ENCODE data around the gene HSBP1L1. TPM values are rescaled to one million over a fixed set of nuclear protein-coding genes. Genes with fewer than 3 reads are reported as not detected.
A peak's percentile ranks its signal among the peaks of the same experiment; 100 is the strongest.
"Not testable (repeated sequence)": the region's sequence is repeated elsewhere in the genome, so short reads cannot be mapped to it uniquely, and the experiment has no call there.

HSBP1L1 gene
- total RNA-seq, 1 donor from 2014 or later = 15.5 TPM

GRCh38 chr18:79987566-79987965, 23.1 kb downstream of the HSBP1L1 start:
- no peak for ATAC-seq

GRCh38 chr18:79988071-79988450, 23.6 kb downstream of the HSBP1L1 start:
- peak; percentile 65 for ATAC-seq

- peak; percentile 98 for ATAC-seq
Measured at GRCh38 chr18:79988451-79989194, 24.2 kb downstream of the HSBP1L1 start, which contains the start of gene TXNL4A. TXNL4A (minus strand) TSS chr18:79988563; CDS start chr18:79988392, 171 bp downstream.

- no peak for ATAC-seq
Measured at GRCh38 chr18:79989195-79989497, 24.7 kb downstream of the HSBP1L1 start.

GRCh38 chr18:79991494-79991893, 27.1 kb downstream of the HSBP1L1 start:
- ATAC-seq = no peak

GRCh38 chr18:79999701-80000100, 35.3 kb downstream of the HSBP1L1 start:
- not testable (repeated sequence) for ATAC-seq

- ATAC-seq = no peak
Measured at GRCh38 chr18:80000877-80001276, 36.4 kb downstream of the HSBP1L1 start.

- ATAC-seq = no peak
Measured at GRCh38 chr18:80002468-80002867, 38.0 kb downstream of the HSBP1L1 start.

GRCh38 chr18:80004600-80005342, 40.3 kb downstream of the HSBP1L1 start:
- no peak for ATAC-seq

GRCh38 chr18:80006724-80007123, 42.3 kb downstream of the HSBP1L1 start:
- ATAC-seq = no peak

- ATAC-seq = peak; percentile 99
Measured at GRCh38 chr18:80009661-80010550, 45.5 kb downstream of the HSBP1L1 start.

GRCh38 chr18:80010551-80010906, 46.1 kb downstream of the HSBP1L1 start:
- peak; percentile 35 for ATAC-seq

GRCh38 chr18:80011496-80012137, 47.2 kb downstream of the HSBP1L1 start:
- ATAC-seq = peak; percentile 36

- ATAC-seq = no peak
Measured at GRCh38 chr18:80012714-80013113, 48.3 kb downstream of the HSBP1L1 start.

Other genes with a start within 250 kb of the HSBP1L1 start
- 0.20 TPM for gene KCNG2, start 166.7 kb upstream of the HSBP1L1 start, total RNA-seq
- gene SLC66A2, start 13.0 kb upstream of the HSBP1L1 start, total RNA-seq = 29.1 TPM
- gene TXNL4A, start 23.9 kb downstream of the HSBP1L1 start, total RNA-seq = 77.1 TPM
- 19.4 TPM for gene RBFA, start 69.8 kb downstream of the HSBP1L1 start, total RNA-seq
- 13.3 TPM for gene ADNP2, start 144.6 kb downstream of the HSBP1L1 start, total RNA-seq

Measured in esophagus mucosa (tissue), 1 donor.